Measurements from ENCODE around the gene SLC7A14. TPM values are rescaled to one million over a fixed set of nuclear protein-coding genes. Genes with fewer than 3 reads are reported as not detected.
A peak's percentile ranks its signal among the peaks of the same experiment; 100 is the strongest.

Gene SLC7A14
- total and polyA plus RNA-seq, 7 experiments from 2014 or later: not detected

GRCh38 chr3:170423001-170423615 lies 162.8 kb downstream of the SLC7A14 start:
- ChIA-PET CTCF (interaction anchor here (0.6 kb wide), 1 partner anchor 49 kb away, joined by 8 read pairs; no protein-coding TSS in a partner anchor), POLR2A (no interaction called here)
- H3K4me1 Mint-ChIP-seq: peaks cover 10 to 18% (median 11%) of the 10 kb centered on the region in 7 donors
- ATAC-seq: no peak
- H3K27me3 Mint-ChIP-seq: peaks cover 18 to 39% (median 26%) of the 10 kb centered on the region in 5 donors
- intact Hi-C loops (cut with micrococcal nuclease): no loop called here
- Histone ChIP-seq H3K27ac (ENCODE audit: low read depth, low read length) (no peak overlapping the region), H3K9me3 (ENCODE audit: control insufficient read depth in 2 of 3, low read length in 3 of 3) (no peaks in the 10 kb centered on the region), H3K4me3 (ENCODE audit: low read length) (no peak overlapping the region), H3K27me3 (ENCODE audit: control insufficient read depth in 2 of 2, insufficient read depth in 2 of 2, low read length in 2 of 2) (peaks cover 0 to 12% of the 10 kb centered on the region in 2 donors), H3K36me3 (ENCODE audit: control insufficient read depth in 2 of 3, insufficient read depth in 3 of 3, low read length in 3 of 3) (no peaks in the 10 kb centered on the region), H3K4me1 (ENCODE audit: control insufficient read depth in 2 of 2, insufficient read depth in 2 of 2, low read length in 2 of 2) (peaks cover 6 to 11% of the 10 kb centered on the region in 2 donors)
- H3K4me3 Mint-ChIP-seq: no peak overlapping the region
- H3K36me3 Mint-ChIP-seq: peaks cover 0 to 10% (median 3%) of the 10 kb centered on the region in 5 donors
- DNase-seq: no peak
- H3K27ac Mint-ChIP-seq: no peak overlapping the region
- H3K9me3 Mint-ChIP-seq: peaks cover 0 to 3% (median 0%) of the 10 kb centered on the region in 11 donors

- no peak for DNase-seq
- H3K4me1 Mint-ChIP-seq: peaks cover 11 to 24% (median 12%) of the 10 kb centered on the region in 7 donors
- no peaks in the 10 kb centered on the region for H3K36me3 ChIP-seq (ENCODE audit: control insufficient read depth in 2 of 3, insufficient read depth in 3 of 3, low read length in 3 of 3)
- peaks cover 6 to 11% of the 10 kb centered on the region in 2 donors for H3K4me1 ChIP-seq (ENCODE audit: control insufficient read depth in 2 of 2, insufficient read depth in 2 of 2, low read length in 2 of 2)
- ChIA-PET POLR2A (no interaction called here), CTCF (interaction anchor here (0.6 kb wide), 1 partner anchor 250 kb away, joined by 6 read pairs; no protein-coding TSS in a partner anchor)
- peaks cover 0 to 3% (median 0%) of the 10 kb centered on the region in 11 donors for H3K9me3 Mint-ChIP-seq
- intact Hi-C loops (cut with micrococcal nuclease): no loop called here
- H3K27ac ChIP-seq (ENCODE audit: low read depth, low read length): no peak overlapping the region
- peak overlapping the region in 1 of 9 donors; percentile 54 for H3K27ac Mint-ChIP-seq
- peaks cover 0 to 16% of the 10 kb centered on the region in 2 donors for H3K27me3 ChIP-seq (ENCODE audit: control insufficient read depth in 2 of 2, insufficient read depth in 2 of 2, low read length in 2 of 2)
- H3K27me3 Mint-ChIP-seq: peaks cover 28 to 50% (median 38%) of the 10 kb centered on the region in 5 donors
- ATAC-seq: no peak
- H3K4me3 ChIP-seq (ENCODE audit: low read length): no peak overlapping the region
- no peak overlapping the region for H3K4me3 Mint-ChIP-seq
- H3K36me3 Mint-ChIP-seq: peaks cover 0 to 16% (median 5%) of the 10 kb centered on the region in 5 donors
- H3K9me3 ChIP-seq (ENCODE audit: control insufficient read depth in 2 of 3, low read length in 3 of 3): no peaks in the 10 kb centered on the region
Observed at GRCh38 chr3:170421758-170422157, 164.1 kb downstream of the SLC7A14 start.

- ChIA-PET POLR2A (no interaction called here), CTCF (no interaction called here)
- no peak for ATAC-seq
- no peak overlapping the region for H3K27ac ChIP-seq (ENCODE audit: low read depth, low read length)
- Mint-ChIP-seq H3K9me3 (peaks cover 0 to 3% (median 0%) of the 10 kb centered on the region in 11 donors), H3K36me3 (peaks cover 0 to 16% (median 5%) of the 10 kb centered on the region in 5 donors), H3K4me1 (peaks cover 11 to 24% (median 12%) of the 10 kb centered on the region in 7 donors), H3K4me3 (peak overlapping the region in 1 of 10 donors; percentile 61), H3K27me3 (peaks cover 28 to 56% (median 38%) of the 10 kb centered on the region in 5 donors), H3K27ac (no peak overlapping the region)
- H3K27me3 ChIP-seq (ENCODE audit: control insufficient read depth in 2 of 2, insufficient read depth in 2 of 2, low read length in 2 of 2): peaks cover 0 to 16% of the 10 kb centered on the region in 2 donors
- no peak for DNase-seq
- no peak overlapping the region for H3K4me3 ChIP-seq (ENCODE audit: low read length)
- H3K4me1 ChIP-seq (ENCODE audit: control insufficient read depth in 2 of 2, insufficient read depth in 2 of 2, low read length in 2 of 2): peaks cover 6 to 11% of the 10 kb centered on the region in 2 donors
- no peaks in the 10 kb centered on the region for H3K9me3 ChIP-seq (ENCODE audit: control insufficient read depth in 2 of 3, low read length in 3 of 3)
- no peaks in the 10 kb centered on the region for H3K36me3 ChIP-seq (ENCODE audit: control insufficient read depth in 2 of 3, insufficient read depth in 3 of 3, low read length in 3 of 3)
- intact Hi-C loops (cut with micrococcal nuclease): no loop called here
Observed at GRCh38 chr3:170421111-170421641, 164.7 kb downstream of the SLC7A14 start.

GRCh38 chr3:170420307-170420821 lies 165.5 kb downstream of the SLC7A14 start:
- H3K36me3 ChIP-seq (ENCODE audit: control insufficient read depth in 2 of 3, insufficient read depth in 3 of 3, low read length in 3 of 3): no peaks in the 10 kb centered on the region
- Mint-ChIP-seq H3K27me3 (peaks cover 28 to 63% (median 38%) of the 10 kb centered on the region in 5 donors), H3K36me3 (peaks cover 0 to 16% (median 5%) of the 10 kb centered on the region in 5 donors), H3K4me1 (peaks cover 11 to 24% (median 12%) of the 10 kb centered on the region in 7 donors), H3K9me3 (peaks cover 0 to 3% (median 0%) of the 10 kb centered on the region in 11 donors), H3K4me3 (peak overlapping the region in 9 of 10 donors; percentile 41 to 80 (median 61)), H3K27ac (no peak overlapping the region)
- DNase-seq: no peak
- peaks cover 6 to 11% of the 10 kb centered on the region in 2 donors for H3K4me1 ChIP-seq (ENCODE audit: control insufficient read depth in 2 of 2, insufficient read depth in 2 of 2, low read length in 2 of 2)
- no peaks in the 10 kb centered on the region for H3K9me3 ChIP-seq (ENCODE audit: control insufficient read depth in 2 of 3, low read length in 3 of 3)
- CTCF ChIA-PET: no interaction called here
- POLR2A ChIA-PET: no interaction called here
- H3K27ac ChIP-seq (ENCODE audit: low read depth, low read length): no peak overlapping the region
- intact Hi-C loops (cut with micrococcal nuclease): no loop called here
- no peak overlapping the region for H3K4me3 ChIP-seq (ENCODE audit: low read length)
- no peak for ATAC-seq
- H3K27me3 ChIP-seq (ENCODE audit: control insufficient read depth in 2 of 2, insufficient read depth in 2 of 2, low read length in 2 of 2): peaks cover 0 to 16% of the 10 kb centered on the region in 2 donors

- Mint-ChIP-seq H3K36me3 (peaks cover 0 to 16% (median 5%) of the 10 kb centered on the region in 5 donors), H3K27me3 (peaks cover 28 to 63% (median 37%) of the 10 kb centered on the region in 5 donors), H3K27ac (no peak overlapping the region), H3K4me3 (peak overlapping the region in 9 of 10 donors; percentile 18 to 82 (median 49)), H3K9me3 (peaks cover 0 to 3% (median 0%) of the 10 kb centered on the region in 11 donors), H3K4me1 (peaks cover 11 to 24% (median 12%) of the 10 kb centered on the region in 7 donors)
- ATAC-seq (no peak), DNase-seq (peak in 1 of 9 donors; percentile 1)
- H3K27ac ChIP-seq (ENCODE audit: low read depth, low read length): no peak overlapping the region
- peaks cover 0 to 16% of the 10 kb centered on the region in 2 donors for H3K27me3 ChIP-seq (ENCODE audit: control insufficient read depth in 2 of 2, insufficient read depth in 2 of 2, low read length in 2 of 2)
- H3K36me3 ChIP-seq (ENCODE audit: control insufficient read depth in 2 of 3, insufficient read depth in 3 of 3, low read length in 3 of 3): no peaks in the 10 kb centered on the region
- H3K4me3 ChIP-seq (ENCODE audit: low read length): peak overlapping the region; percentile 37
- H3K4me1 ChIP-seq (ENCODE audit: control insufficient read depth in 2 of 2, insufficient read depth in 2 of 2, low read length in 2 of 2): peaks cover 6 to 11% of the 10 kb centered on the region in 2 donors
- POLR2A ChIA-PET: no interaction called here
- intact Hi-C loops (cut with micrococcal nuclease): loop anchor here (10.0 kb wide), 4 partner anchors 545 to 1355 kb away; partner anchors contain the start of gene LRRC31 (in 1 of the 2)
- no peaks in the 10 kb centered on the region for H3K9me3 ChIP-seq (ENCODE audit: control insufficient read depth in 2 of 3, low read length in 3 of 3)
- CTCF ChIA-PET: no interaction called here
Observed at GRCh38 chr3:170419557-170420087, 166.3 kb downstream of the SLC7A14 start.
